Mesenchymal stem cell (in vitro differentiated cells and primary cell): ENCODE measurements around the gene MBNL3. TPM values are rescaled to one million over a fixed set of nuclear protein-coding genes. Genes with fewer than 3 reads are reported as not detected.
A peak's percentile ranks its signal among the peaks of the same experiment; 100 is the strongest.

Experiments
- DNase-seq: peaks from one replicate; pipeline ENCODE4 v3.0.0-alpha.2; 2013
- H2AFZ ChIP-seq: one replicate; pipeline ENCODE4 v1.6.1; 2013; ENCODE audit warnings: low read depth, mild to moderate bottlenecking, control low read depth, inconsistent platforms, low read length, moderate library complexity
- H2AK5ac ChIP-seq: 2 replicates; pipeline ENCODE4 v1.6.1; 2013; ENCODE audit warnings: low read length, moderate library complexity, mild to moderate bottlenecking, inconsistent platforms; ENCODE audit not compliant: severe bottlenecking
- H2BK120ac ChIP-seq: one replicate; pipeline ENCODE4 v1.6.1; 2013; ENCODE audit warnings: low read depth, mild to moderate bottlenecking, inconsistent platforms, low read length, moderate library complexity
- H2BK12ac ChIP-seq, 2 experiments: one replicate each; pipeline ENCODE4 v1.6.1; 2013; ENCODE audit warnings: inconsistent platforms in 2 of 2, low read length in 2 of 2, mild to moderate bottlenecking in 2 of 2, moderate library complexity in 2 of 2, control low read depth in 1 of 2
- H2BK15ac ChIP-seq: one replicate; pipeline ENCODE4 v1.6.1; 2013; ENCODE audit warnings: mild to moderate bottlenecking, low read depth, inconsistent platforms; ENCODE audit not compliant: poor library complexity, severe bottlenecking
- H2BK5ac ChIP-seq: 2 replicates; pipeline ENCODE4 v1.6.1; 2013; ENCODE audit warnings: low read depth, mild to moderate bottlenecking, low read length, control low read depth, inconsistent platforms; ENCODE audit not compliant: poor library complexity, severe bottlenecking
- H3K14ac ChIP-seq, 2 experiments: one replicate each; pipeline ENCODE4 v1.6.1; 2013; ENCODE audit warnings: inconsistent platforms in 2 of 2, low read length in 2 of 2, control low read depth in 1 of 2, mild to moderate bottlenecking in 1 of 2, moderate library complexity in 1 of 2
- H3K18ac ChIP-seq, 2 experiments: one replicate each; pipeline ENCODE4 v1.6.1; 2013; ENCODE audit warnings: inconsistent platforms in 2 of 2, low read length in 2 of 2, control low read depth in 1 of 2, low read depth in 1 of 2, mild to moderate bottlenecking in 1 of 2
- H3K23ac ChIP-seq, 2 experiments: one replicate each; pipeline ENCODE4 v1.6.1; 2013; ENCODE audit warnings: inconsistent platforms in 2 of 2, low read length in 2 of 2, mild to moderate bottlenecking in 2 of 2, moderate library complexity in 2 of 2, control low read depth in 1 of 2
- H3K27ac ChIP-seq: 2 replicates; pipeline ENCODE4 v1.5.1; 2013; ENCODE audit warnings: mild to moderate bottlenecking, moderate library complexity, low read length, control low read depth, inconsistent platforms; ENCODE audit not compliant: poor library complexity, severe bottlenecking
- H3K27me3 ChIP-seq, 2 experiments: 2 replicates each; pipeline versions ENCODE4 v1.6.1 to v1.7.0; 2013; ENCODE audit warnings: low read length in 2 of 2, mild to moderate bottlenecking in 2 of 2, moderate library complexity in 2 of 2, control low read depth in 1 of 2, inconsistent platforms in 1 of 2; ENCODE audit not compliant: control insufficient read depth in 1 of 2, insufficient read depth in 1 of 2
- H3K36me3 ChIP-seq, 2 experiments: 2 replicates each; pipeline versions ENCODE4 v1.6.1 to v1.7.0; 2013; ENCODE audit warnings: low read length in 2 of 2, control low read depth in 1 of 2, inconsistent platforms in 1 of 2, low read depth in 1 of 2, mild to moderate bottlenecking in 1 of 2; ENCODE audit not compliant: insufficient read depth in 2 of 2, control insufficient read depth in 1 of 2
- H3K4ac ChIP-seq, 2 experiments: one replicate each; pipeline ENCODE4 v1.6.1; 2013; ENCODE audit warnings: inconsistent platforms in 2 of 2, low read length in 2 of 2, mild to moderate bottlenecking in 2 of 2, moderate library complexity in 2 of 2, control low read depth in 1 of 2, low read depth in 1 of 2
- H3K4me1 ChIP-seq: 2 replicates; pipeline ENCODE4 v1.6.1; 2013; ENCODE audit warnings: low read depth, low read length, control low read depth; ENCODE audit not compliant: control insufficient read depth, insufficient read depth
- H3K4me2 ChIP-seq: 2 replicates; pipeline ENCODE4 v1.6.1; 2013; ENCODE audit warnings: low read length, mild to moderate bottlenecking, inconsistent platforms; ENCODE audit not compliant: poor library complexity, severe bottlenecking
- H3K4me3 ChIP-seq, 2 experiments: 2 replicates each; pipeline versions ENCODE4 v1.5.1 to v1.7.0; 2013; ENCODE audit warnings: low read length in 2 of 2, mild to moderate bottlenecking in 2 of 2, control low read depth in 1 of 2, low read depth in 1 of 2; ENCODE audit not compliant: insufficient read depth in 1 of 2
- H3K79me1 ChIP-seq: replicated peaks from 2 replicates; pipeline ENCODE4 v1.6.1; 2013; ENCODE audit warnings: mild to moderate bottlenecking, control low read depth, low read length, inconsistent platforms; ENCODE audit not compliant: poor library complexity, severe bottlenecking
- H3K9ac ChIP-seq: 2 replicates; pipeline ENCODE4 v1.7.0; 2013; ENCODE audit warnings: mild to moderate bottlenecking, low read length, moderate library complexity
- H3K9me3 ChIP-seq: 2 replicates; pipeline ENCODE4 v1.7.0; 2013; ENCODE audit warnings: mild to moderate bottlenecking, low read length; ENCODE audit not compliant: control insufficient read depth
- H4K8ac ChIP-seq: one replicate; pipeline ENCODE4 v1.6.1; 2013; ENCODE audit warnings: inconsistent platforms, mild to moderate bottlenecking, low read length, moderate library complexity
- H4K91ac ChIP-seq: one replicate; pipeline ENCODE4 v1.6.1; 2013; ENCODE audit warnings: mild to moderate bottlenecking, low read length, inconsistent platforms
- WGBS: methylation state at CpG from one replicate; pipeline ENCODE4 v1.1.7; 2013; ENCODE audit warnings: mixed read lengths; 5-methylcytosine and 5-hydroxymethylcytosine counted together
- polyA plus RNA-seq, 2 experiments: library from polyadenylated mRNA; stranded (reverse); fragments of 200-250 nt; gene quantifications; one replicate each; pipeline ENCODE4 v1.2.3, GENCODE V29; 2013

Gene MBNL3
- 4.1 TPM for polyA plus RNA-seq (2013, experiment 1 of 2)
- polyA plus RNA-seq (2013, experiment 2 of 2) = 4.0 TPM

- Histone ChIP-seq H3K79me1 (no peaks in the 10 kb centered on the region), H4K8ac (peak within 1 kb of the TSS; percentile 94), H2AK5ac (no peak within 1 kb of the TSS), H2BK5ac (peak within 1 kb of the TSS; percentile 19), H3K4me3 (peak within 1 kb of the TSS; percentile 73 to 83), H3K36me3 (no peaks in the 10 kb centered on the region), H3K4me2 (peak within 1 kb of the TSS; percentile 87), H3K4ac (peak within 1 kb of the TSS in 1 of 2 experiments; percentile 93), H3K27ac (peak within 1 kb of the TSS; percentile 69), H3K4me1 (peaks cover 2% of the 10 kb centered on the region), H2BK120ac (peak within 1 kb of the TSS; percentile 73), H3K9me3 (no peaks in the 10 kb centered on the region), H3K14ac (peak within 1 kb of the TSS in 1 of 2 experiments; percentile 79), H3K27me3 (peaks cover 0 to 7% of the 10 kb centered on the region in 2 experiments), H3K9ac (peak within 1 kb of the TSS; percentile 89), H2BK12ac (peak within 1 kb of the TSS in 1 of 2 experiments; percentile 52), H2AFZ (no peak within 1 kb of the TSS), H3K23ac (peak within 1 kb of the TSS in 1 of 2 experiments; percentile 89), H3K18ac (peak within 1 kb of the TSS; percentile 43 to 96), H2BK15ac (peak within 1 kb of the TSS; percentile 28), H4K91ac (no peak within 1 kb of the TSS)
- WGBS = 0% methylated on average over 18 of the region's 59 CpGs
- peak; percentile 57 for DNase-seq
Observed at GRCh38 chrX:132488819-132489577, at the start of gene MBNL3. Gene MBNL3 (minus strand): TSS chrX:132489038. CDS start chrX:132439611, 49,427 bp downstream.

GRCh38 chrX:132533409-132533808, 44.6 kb upstream of the MBNL3 start:
- Histone ChIP-seq H3K36me3 (no peaks in the 10 kb centered on the region), H3K4me2 (no peak overlapping the region), H4K91ac (no peak overlapping the region), H3K4ac (no peak overlapping the region), H3K4me1 (no peaks in the 10 kb centered on the region), H2AK5ac (no peak overlapping the region), H3K9me3 (no peaks in the 10 kb centered on the region), H2BK5ac (no peak overlapping the region), H3K14ac (no peak overlapping the region), H4K8ac (no peak overlapping the region), H2BK15ac (no peak overlapping the region), H3K27me3 (peaks cover 0 to 18% of the 10 kb centered on the region in 2 experiments), H2BK12ac (no peak overlapping the region), H3K18ac (no peak overlapping the region), H2BK120ac (no peak overlapping the region), H3K79me1 (no peaks in the 10 kb centered on the region), H2AFZ (no peak overlapping the region), H3K27ac (no peak overlapping the region), H3K9ac (no peak overlapping the region), H3K4me3 (no peak overlapping the region), H3K23ac (no peak overlapping the region)
- 61% methylated on average over 2 of the region's 2 CpGs for WGBS
- DNase-seq = peak; percentile 21

GRCh38 chrX:132532913-132533312, 44.1 kb upstream of the MBNL3 start:
- Histone ChIP-seq H4K91ac (no peak overlapping the region), H2AK5ac (no peak overlapping the region), H3K4me1 (no peaks in the 10 kb centered on the region), H3K4me3 (no peak overlapping the region), H3K27ac (no peak overlapping the region), H2BK120ac (no peak overlapping the region), H3K9ac (no peak overlapping the region), H3K79me1 (no peaks in the 10 kb centered on the region), H2BK12ac (no peak overlapping the region), H3K4me2 (no peak overlapping the region), H2AFZ (no peak overlapping the region), H3K27me3 (peaks cover 0 to 18% of the 10 kb centered on the region in 2 experiments), H3K14ac (no peak overlapping the region), H3K18ac (no peak overlapping the region), H2BK5ac (no peak overlapping the region), H2BK15ac (no peak overlapping the region), H3K9me3 (no peaks in the 10 kb centered on the region), H3K36me3 (no peaks in the 10 kb centered on the region), H4K8ac (no peak overlapping the region), H3K23ac (no peak overlapping the region), H3K4ac (no peak overlapping the region)
- DNase-seq = peak; percentile 71
- WGBS = no CpG with 5 or more reads among the region's 1 CpG

DNA sequence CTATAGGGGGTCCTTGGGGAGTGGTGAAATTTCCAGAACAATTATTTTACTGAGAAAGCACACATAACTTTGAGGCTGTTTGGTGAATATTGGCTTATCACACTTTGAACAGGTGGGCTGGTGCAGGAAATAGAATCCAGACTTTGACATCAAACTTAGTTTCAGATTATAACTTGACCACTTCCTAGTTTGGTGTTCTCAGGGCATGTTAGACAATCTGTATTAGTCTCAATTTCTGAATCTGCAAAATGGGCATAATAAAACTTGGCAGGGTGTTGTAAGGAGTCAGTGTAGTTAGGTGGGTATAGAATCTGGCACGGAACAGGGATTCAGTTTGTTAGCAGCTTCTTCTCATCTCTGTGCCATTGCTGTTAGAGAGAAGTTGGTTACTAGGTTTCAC, 43.3 kb upstream of the MBNL3 start:
- Histone ChIP-seq H3K23ac (no peak overlapping the region), H4K8ac (no peak overlapping the region), H3K18ac (no peak overlapping the region), H3K4me3 (no peak overlapping the region), H3K79me1 (no peaks in the 10 kb centered on the region), H3K4ac (no peak overlapping the region), H3K14ac (no peak overlapping the region), H3K9ac (no peak overlapping the region), H3K9me3 (no peaks in the 10 kb centered on the region), H3K4me1 (no peaks in the 10 kb centered on the region), H4K91ac (no peak overlapping the region), H2AFZ (no peak overlapping the region), H3K36me3 (no peaks in the 10 kb centered on the region), H2BK5ac (no peak overlapping the region), H3K27ac (no peak overlapping the region), H2BK15ac (no peak overlapping the region), H3K27me3 (peaks cover 0 to 18% of the 10 kb centered on the region in 2 experiments), H2BK120ac (no peak overlapping the region), H3K4me2 (no peak overlapping the region), H2AK5ac (no peak overlapping the region), H2BK12ac (no peak overlapping the region)
- DNase-seq = no peak
- 100% methylated on average over 1 of the region's 1 CpG for WGBS
